Stimulated activated CD4-positive, alpha-beta T cell treated with anti-CD3 and anti-CD28 coated beads, TNF-alpha, amount 100 ng/mL, for 48 hours (primary cell): Measurements from ENCODE around the gene NOL4L.

Source experiments
- DNase-seq, 3 donors: peaks; one replicate each; pipeline ENCODE4 v3.0.0-alpha.2; 2020; ENCODE audit warnings: low read depth in 3 of 3

NOL4L gene

GRCh38 chr20:32458837-32459220, 126.3 kb downstream of the NOL4L start:
- no peak for DNase-seq

GRCh38 chr20:32458061-32458836, 126.9 kb downstream of the NOL4L start:
- DNase-seq, result no peak

DNA sequence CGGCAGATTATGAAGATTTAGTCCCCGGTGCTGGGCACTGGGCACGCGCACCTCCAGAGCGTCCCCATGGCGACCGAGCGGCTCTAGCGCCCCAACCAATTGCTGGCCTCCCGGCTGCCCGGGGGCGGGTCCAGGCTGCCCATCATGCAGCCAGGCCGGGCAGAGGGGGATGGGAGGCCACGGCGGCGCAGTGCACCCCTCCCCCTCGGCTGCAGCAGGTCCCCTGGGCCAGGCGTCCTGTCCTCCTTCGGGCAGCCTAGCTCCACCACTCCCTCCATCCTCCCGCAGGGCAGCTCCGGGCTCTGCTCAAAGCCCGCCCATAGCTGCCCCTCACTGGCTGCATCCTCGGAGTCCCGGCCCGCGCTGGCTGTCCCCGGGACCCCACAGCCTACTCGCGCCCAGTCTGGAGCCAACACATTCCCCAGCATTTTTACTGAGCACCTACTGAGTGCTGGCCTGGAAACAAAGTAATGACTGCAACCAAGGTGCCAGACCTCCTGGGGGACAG, 127.6 kb downstream of the NOL4L start:
- DNase-seq, result no peak

DNA sequence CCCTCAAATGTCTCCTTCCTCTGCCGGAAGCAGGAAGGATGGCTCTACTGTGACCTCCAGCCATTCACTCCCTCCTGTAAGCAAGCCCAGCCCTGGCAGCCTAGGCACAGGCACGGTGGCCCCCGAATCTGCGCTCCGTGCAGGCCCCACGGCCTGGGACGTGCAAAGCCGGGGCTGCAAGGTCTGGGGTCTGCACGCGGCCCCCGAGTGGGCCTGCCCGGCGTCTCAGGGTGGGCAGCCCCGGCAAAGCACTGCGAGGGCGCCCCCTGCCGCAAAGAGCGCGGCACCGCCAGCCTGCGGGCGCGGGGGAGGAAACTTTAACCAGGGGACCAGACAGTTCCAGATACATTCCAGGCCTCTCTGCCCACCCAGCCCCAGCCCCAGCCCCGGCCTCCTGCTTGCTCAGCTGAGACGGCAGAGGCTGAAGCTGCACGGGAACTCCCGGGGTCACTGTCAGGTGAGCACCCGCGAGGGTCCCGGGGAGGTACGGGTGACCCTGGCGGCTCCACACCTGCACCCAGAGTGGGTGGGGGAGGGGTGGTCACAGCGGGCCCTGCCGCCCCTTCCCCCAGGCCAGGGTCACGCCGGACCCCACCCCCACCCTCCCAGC, 128.2 kb downstream of the NOL4L start:
- no peak for DNase-seq

GRCh38 chr20:32455901-32456701, 129.0 kb downstream of the NOL4L start:
- no peak for DNase-seq

- DNase-seq, result no peak
Measured at GRCh38 chr20:32455171-32455900, 129.8 kb downstream of the NOL4L start.

- no peak for DNase-seq
Measured at GRCh38 chr20:32454164-32455145, 130.7 kb downstream of the NOL4L start.

GRCh38 chr20:32453467-32454163, 131.5 kb downstream of the NOL4L start:
- DNase-seq, result no peak

DNA sequence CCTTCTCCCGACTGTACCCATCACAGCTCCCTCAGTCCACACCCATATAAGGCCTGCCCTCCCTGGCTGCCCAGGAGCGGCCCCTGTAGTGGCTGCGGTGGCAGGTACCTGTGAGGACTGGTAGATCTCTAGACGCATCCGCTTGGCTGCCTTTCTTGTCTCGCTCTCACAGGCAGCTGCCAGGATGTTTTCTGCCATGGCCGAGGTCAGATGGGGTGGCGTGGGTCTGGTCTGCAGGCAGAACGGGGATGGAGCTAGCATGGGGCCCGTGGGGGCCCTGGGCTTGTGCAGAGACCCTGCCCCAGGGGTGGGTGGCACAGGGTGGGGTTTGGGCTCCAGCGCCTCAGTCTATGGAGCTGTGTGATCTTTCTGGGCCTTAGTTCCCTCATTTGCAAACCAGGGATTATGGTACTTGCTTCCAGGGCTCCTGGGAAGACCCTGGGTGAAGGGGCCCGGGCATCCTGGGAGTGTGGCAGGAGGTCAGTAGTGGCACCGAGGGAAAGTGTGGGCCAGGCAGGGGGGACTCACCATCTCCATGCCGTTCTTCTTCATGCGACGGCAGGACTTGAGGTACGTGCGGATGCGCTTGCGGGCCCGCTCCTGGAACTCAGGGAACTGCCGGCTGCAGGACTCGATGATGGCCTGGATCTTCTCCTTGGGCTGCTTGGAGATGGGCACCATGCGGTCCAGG, 132.2 kb downstream of the NOL4L start:
- DNase-seq, result no peak

DNA sequence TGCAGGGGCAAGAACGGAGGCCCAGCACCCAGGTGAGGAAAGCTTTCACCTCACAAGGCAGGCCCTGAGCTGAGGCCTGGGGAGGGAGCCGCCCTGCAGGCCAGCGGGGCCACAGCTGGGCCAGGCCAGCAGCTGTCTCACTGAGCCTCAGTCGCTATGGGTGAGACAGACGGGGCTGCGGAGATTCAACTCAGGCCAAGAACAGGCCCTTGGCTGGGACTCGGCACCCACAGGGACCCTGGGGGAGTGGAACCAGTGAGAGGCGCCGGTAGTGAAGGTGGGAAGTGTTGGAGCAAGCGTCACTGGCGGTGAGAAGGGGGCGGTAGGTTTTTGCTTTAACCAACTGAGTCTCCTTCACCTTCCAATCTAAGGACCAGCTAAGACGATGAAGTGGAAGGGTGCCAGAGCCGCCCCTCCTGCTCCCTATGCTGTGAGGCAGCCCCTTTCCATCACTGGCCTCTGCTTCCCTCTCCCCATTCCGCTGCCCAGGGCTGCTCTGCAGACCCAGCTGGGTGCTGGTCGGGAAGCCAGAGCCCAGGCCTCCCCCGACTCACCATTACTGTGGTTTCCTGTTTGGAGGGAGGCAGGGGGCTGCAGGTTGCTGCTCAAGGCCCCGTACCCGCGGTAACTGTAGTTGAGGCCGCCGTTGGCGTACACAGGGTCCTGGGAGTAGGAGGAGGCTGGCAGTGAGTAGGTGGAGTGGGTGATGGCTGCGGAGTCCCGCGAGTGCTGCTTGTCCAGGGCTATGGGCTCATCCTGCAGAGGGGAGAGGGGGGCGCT, 133.3 kb downstream of the NOL4L start:
- DNase-seq, result no peak

DNA sequence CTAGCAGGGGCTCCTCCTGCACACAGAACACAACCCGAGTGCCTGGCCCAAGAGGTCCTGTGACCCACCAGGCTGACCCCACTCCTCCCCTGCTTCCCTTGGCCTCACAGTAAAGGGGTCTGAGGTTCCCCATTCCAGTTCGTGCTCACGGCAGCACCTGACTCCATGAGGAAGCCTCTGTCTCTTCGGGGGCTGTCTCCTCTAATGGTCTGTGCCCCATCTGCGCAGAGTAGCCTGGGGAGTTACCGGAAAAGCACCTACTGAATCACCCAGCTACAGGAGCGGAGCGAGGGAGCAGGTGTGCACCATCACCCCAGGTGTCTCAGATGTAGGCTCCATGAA, 133.8 kb downstream of the NOL4L start:
- no peak for DNase-seq

DNA sequence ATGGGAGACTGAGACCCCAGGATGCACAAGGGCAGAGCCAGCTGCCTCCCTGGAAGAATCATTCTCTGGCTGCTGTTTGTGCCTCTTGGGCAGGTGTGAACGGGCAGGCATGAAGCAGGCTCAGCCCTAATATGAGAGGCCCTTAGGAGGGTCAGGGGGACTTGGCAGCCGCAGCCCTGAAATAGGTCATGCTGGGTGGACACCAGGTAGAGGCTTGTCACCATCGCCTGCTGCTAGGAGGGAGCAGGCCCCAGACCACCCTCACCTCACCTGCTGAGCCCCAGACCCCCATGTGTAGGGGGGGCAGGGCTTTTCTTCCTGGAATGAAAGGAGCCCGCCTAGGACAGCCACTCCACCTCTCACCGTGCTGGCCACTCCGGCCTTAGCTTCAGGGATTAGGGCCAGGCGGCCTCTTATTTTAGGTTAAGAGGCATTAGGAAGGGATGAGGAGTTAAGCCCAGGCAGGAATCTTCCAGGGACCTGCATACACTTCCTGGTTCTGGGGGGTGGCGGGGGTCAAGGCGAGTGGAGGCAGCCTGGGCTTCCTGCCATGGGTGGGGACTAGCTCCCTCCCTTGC, 134.6 kb downstream of the NOL4L start:
- no peak for DNase-seq

- no peak for DNase-seq
Measured at GRCh38 chr20:32449890-32450401, 135.2 kb downstream of the NOL4L start.

GRCh38 chr20:32449057-32449889, 135.9 kb downstream of the NOL4L start:
- DNase-seq, result no peak

DNA sequence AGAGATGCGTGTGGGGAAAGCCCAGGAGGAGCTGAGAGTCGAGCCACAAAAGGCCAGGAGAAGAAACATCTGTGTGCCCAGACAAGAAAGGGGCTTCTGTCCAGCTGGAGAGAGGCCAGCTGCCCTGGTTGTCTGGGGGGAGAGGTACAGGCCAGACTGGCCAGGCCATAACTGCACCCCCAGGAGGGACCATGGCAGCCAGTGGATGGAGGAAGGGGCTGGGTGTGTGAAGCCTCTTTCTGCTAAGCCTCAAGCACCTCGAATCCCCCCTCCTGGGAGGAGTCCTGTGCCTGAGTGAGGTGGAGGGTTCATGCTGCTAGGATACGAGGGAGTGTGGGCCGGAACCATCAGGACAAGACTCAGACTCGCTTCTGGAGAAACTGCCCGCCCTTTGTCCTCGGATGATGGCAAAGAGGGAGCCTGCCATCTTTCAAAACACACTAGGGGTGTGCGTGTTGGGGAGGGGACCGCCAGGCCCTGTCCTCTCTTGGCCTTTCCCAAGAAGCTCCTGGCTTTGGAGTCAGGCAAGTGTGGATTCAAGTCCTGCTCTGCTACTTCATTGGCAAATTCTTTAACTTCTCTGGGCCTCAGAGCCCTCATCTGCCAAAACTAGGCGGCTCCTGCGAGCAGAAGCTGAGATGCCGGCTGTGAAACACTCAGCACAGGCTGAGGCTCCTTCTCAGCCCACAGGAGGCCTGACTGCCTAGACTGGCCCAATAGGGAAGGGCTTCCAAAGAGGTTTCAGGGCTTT, 136.7 kb downstream of the NOL4L start:
- no peak for DNase-seq
